ENCODE measurements around the gene MLC1.
A peak's percentile ranks its signal among the peaks of the same experiment; 100 is the strongest.

MLC1 gene

GRCh38 chr22:50014655-50015401, 70.4 kb downstream of the MLC1 start:
- no peak overlapping the region for H3K4me3 ChIP-seq (ENCODE audit: low read depth, low read length)
- TF ChIP-seq, protein P1, sequence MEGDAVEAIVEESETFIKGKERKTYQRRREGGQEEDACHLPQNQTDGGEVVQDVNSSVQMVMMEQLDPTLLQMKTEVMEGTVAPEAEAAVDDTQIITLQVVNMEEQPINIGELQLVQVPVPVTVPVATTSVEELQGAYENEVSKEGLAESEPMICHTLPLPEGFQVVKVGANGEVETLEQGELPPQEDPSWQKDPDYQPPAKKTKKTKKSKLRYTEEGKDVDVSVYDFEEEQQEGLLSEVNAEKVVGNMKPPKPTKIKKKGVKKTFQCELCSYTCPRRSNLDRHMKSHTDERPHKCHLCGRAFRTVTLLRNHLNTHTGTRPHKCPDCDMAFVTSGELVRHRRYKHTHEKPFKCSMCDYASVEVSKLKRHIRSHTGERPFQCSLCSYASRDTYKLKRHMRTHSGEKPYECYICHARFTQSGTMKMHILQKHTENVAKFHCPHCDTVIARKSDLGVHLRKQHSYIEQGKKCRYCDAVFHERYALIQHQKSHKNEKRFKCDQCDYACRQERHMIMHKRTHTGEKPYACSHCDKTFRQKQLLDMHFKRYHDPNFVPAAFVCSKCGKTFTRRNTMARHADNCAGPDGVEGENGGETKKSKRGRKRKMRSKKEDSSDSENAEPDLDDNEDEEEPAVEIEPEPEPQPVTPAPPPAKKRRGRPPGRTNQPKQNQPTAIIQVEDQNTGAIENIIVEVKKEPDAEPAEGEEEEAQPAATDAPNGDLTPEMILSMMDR (IDR thresholded peaks at IDR 0.05; ENCODE audit: low read depth, low read length, missing control alignments): no peak
- no peak for DNase-seq (ENCODE audit: low read depth)

DNA sequence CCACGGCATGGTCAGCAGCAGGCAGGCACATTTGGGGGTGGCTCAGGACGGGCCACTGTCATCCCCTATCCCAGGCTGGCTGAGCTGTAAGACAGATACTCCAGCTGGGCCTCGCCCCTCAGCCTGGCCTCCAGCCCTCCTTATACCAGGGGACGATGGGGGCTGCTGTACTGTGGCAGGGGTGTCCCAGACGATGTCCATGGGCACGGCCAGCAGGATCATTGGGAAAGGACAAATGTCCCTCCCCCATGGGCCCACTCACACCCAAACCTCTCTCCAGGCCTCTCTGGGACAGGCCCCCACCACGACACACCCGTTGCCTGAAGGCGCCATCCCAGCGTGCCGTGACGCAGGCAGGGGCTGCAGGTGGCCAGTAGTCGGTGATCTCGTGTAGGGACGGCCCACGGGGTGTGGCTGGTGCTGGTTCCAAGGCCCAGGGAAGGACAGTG, 71.1 kb downstream of the MLC1 start:
- no peak for DNase-seq (ENCODE audit: low read depth)
- TF ChIP-seq, protein P1 (IDR thresholded peaks at IDR 0.05; ENCODE audit: low read depth, low read length, missing control alignments): no peak
- H3K4me3 ChIP-seq (ENCODE audit: low read depth, low read length): no peak overlapping the region

DNA sequence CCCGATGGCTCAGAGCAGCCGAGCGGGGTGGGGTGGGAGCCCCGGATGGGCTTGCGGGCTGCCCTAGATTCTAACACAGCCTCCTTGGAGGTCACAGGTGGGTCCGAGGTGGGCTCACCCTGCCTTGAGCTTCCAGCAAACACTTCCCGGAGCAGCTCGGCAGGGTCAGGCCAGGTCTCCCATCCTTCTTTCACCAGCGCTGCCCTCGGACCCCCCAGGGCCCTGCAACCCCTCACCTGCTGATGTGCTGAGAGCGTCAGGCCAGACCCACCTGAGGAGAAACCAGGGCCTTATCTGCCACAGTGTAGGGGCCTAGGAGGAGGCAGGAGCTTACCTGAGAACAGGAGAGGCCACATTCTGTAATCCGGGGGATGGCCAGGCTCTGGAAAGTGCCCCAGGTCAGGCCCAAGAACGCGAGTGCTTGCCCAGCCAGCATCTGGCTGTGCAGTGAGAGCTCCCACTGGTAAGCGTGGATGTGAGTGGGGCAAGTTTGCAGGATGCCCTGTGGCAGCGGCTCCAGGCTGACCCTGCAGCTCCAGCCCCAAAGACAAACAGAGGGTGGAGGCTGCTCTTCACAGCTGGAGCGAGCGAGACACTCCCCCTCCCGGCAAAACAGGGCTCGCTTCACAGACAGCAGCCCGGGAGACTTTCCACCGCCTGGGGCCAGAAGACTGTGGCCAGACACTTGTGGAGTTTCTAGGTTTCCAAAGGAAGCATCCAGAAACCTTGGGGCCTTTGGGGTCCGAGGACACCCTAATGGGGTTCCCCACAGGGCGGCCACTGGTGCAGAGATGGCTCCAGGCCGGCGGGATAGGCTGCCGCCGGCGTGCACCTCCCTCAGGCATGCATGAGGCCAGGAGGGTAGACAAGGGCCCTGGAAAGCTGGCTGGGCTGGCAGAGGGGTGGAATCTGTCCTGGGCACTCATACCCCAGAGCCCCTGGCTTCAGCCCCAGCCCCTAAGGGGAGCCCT, 72.7 kb downstream of the MLC1 start, which contains the start of gene IL17REL:
TSS of gene IL17REL (minus strand) at position 555 of the 971 bp plus-strand sequence. CDS start at position 436, 119 bp downstream.
- TF ChIP-seq, protein P1 (IDR thresholded peaks at IDR 0.05; ENCODE audit: low read depth, low read length, missing control alignments): no peak
- no peak within 1 kb of the TSS for H3K4me3 ChIP-seq (ENCODE audit: low read depth, low read length)
- no peak for DNase-seq (ENCODE audit: low read depth)

DNA sequence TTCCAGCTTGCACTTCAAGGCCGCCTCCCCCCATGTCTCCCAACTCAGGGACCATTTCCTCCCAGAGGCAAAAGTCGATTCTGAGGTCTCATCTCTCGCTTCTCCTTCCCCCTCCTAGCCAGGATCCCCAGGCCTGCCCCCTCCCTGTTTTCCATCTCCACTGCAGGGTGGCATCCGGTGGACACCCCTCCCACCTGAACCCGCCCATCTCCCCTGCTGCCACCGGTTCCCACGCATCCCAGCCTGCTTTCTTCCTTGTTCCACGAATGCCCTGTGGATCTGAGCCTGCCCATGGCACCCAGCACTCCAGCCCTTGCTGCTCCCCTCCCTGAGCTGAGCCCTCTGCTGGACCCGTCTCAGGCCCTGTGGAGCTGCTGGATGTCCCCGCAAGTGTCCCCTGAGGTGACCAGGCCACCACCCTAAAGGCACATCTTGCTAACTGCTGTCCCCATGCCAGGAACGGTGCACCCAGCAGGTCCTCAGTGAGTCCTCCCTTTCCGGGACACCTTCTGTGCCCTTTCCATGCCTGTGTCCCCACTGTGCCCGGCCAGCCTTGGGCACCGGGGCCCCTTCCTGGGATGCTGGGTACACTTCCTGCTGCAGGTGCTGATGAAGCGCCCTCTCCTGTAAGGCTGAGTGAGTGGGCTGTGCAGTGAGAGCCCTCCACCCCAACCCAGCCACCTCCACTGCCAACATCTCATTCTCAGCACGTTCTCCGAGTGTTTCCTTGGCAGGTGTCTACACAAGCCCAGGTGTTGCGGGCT, 73.6 kb downstream of the MLC1 start:
- no peak for DNase-seq (ENCODE audit: low read depth)
- TF ChIP-seq, protein P1 (IDR thresholded peaks at IDR 0.05; ENCODE audit: low read depth, low read length, missing control alignments): no peak
- H3K4me3 ChIP-seq (ENCODE audit: low read depth, low read length): no peak overlapping the region

GRCh38 chr22:50010676-50011446, 74.4 kb downstream of the MLC1 start:
- H3K4me3 ChIP-seq (ENCODE audit: low read depth, low read length): peak overlapping the region; percentile 28
- TF ChIP-seq, protein P1 (IDR thresholded peaks at IDR 0.05; ENCODE audit: low read depth, low read length, missing control alignments): no peak
- DNase-seq (ENCODE audit: low read depth): no peak
